H1 (cell line): ENCODE results near the gene PRKAG1.

Source experiments
- ASH2L ChIP-seq: fragments of 200-600, 300-600 bp; sonication (generic); IDR thresholded peaks from one replicate; pipeline ENCODE4 v1.7.1; 2017; ENCODE audit warnings: low read length
- BACH1 ChIP-seq: IDR thresholded peaks from 2 replicates; pipeline ENCODE4 v1.6.1; 2012; ENCODE audit warnings: low read length, improper control_type of control experiment
- CREB1 ChIP-seq: IDR thresholded peaks from 2 replicates; pipeline ENCODE4 v1.6.1; 2012; ENCODE audit warnings: inconsistent platforms
- EP300 ChIP-seq, 2 experiments: IDR thresholded peaks; 1 replicate in 1 of 2; 2 replicates in 1 of 2; pipeline ENCODE4 v1.6.1; 2011 to 2012; ENCODE audit warnings: low read depth in 2 of 2, low read length in 2 of 2, mild to moderate bottlenecking in 2 of 2, borderline replicate concordance in 1 of 2, inconsistent platforms in 1 of 2, moderate library complexity in 1 of 2
- EZH2 ChIP-seq: fragments of 200-600 bp; sonication (generic); IDR thresholded peaks from 2 replicates; pipeline ENCODE4 v1.7.1; 2012; ENCODE audit warnings: low read depth, mild to moderate bottlenecking, moderate library complexity, low read length, inconsistent platforms; ENCODE audit not compliant: severe bottlenecking
- GABPA ChIP-seq: IDR thresholded peaks from 2 replicates; pipeline ENCODE4 v1.6.1; 2011; ENCODE audit warnings: mild to moderate bottlenecking, low read length, moderate library complexity, borderline replicate concordance; ENCODE audit not compliant: insufficient read depth
- GTF2F1 ChIP-seq: IDR thresholded peaks from 2 replicates; pipeline ENCODE4 v1.6.1; 2012; ENCODE audit warnings: low read depth, low read length, improper control_type of control experiment, borderline replicate concordance
- MAFK ChIP-seq: IDR thresholded peaks from 2 replicates; pipeline ENCODE4 v1.6.1; 2012; ENCODE audit warnings: low read depth, mild to moderate bottlenecking, improper control_type of control experiment, low read length
- NANOG ChIP-seq: IDR thresholded peaks from 2 replicates; pipeline ENCODE4 v1.6.1; 2011; ENCODE audit warnings: low read length, low read depth, mild to moderate bottlenecking, inconsistent platforms; ENCODE audit not compliant: insufficient read depth, poor library complexity, severe bottlenecking
- POLR2A ChIP-seq, 2 experiments: IDR thresholded peaks; 1 replicate in 1 of 2; 2 replicates in 1 of 2; pipeline ENCODE4 v1.6.1; 2011; ENCODE audit warnings: low read depth in 2 of 2, low read length in 2 of 2, mild to moderate bottlenecking in 2 of 2; ENCODE audit errors: control extremely low read depth in 1 of 2
- POLR2AphosphoS5 ChIP-seq: IDR thresholded peaks from 2 replicates; pipeline ENCODE4 v1.6.1; 2011; ENCODE audit warnings: low read depth, low read length
- TAF1 ChIP-seq: IDR thresholded peaks from 2 replicates; pipeline ENCODE4 v1.6.1; 2011; ENCODE audit warnings: mild to moderate bottlenecking, low read depth, low read length
- YY1 ChIP-seq: IDR thresholded peaks from 2 replicates; pipeline ENCODE4 v1.6.1; 2011; ENCODE audit warnings: low read depth, mild to moderate bottlenecking, low read length
- TF ChIP-seq, protein P1 (sequence below), 3 experiments: IDR thresholded peaks; 1 replicate in 2 of 3; 2 replicates in 1 of 3; pipeline versions ENCODE4 v1.5.1 to v1.6.1; 2011; ENCODE audit warnings: low read length in 3 of 3, mild to moderate bottlenecking in 3 of 3, inconsistent platforms in 2 of 3, low read depth in 1 of 3, moderate library complexity in 1 of 3; ENCODE audit not compliant: insufficient read depth in 1 of 3; ENCODE audit errors: control extremely low read depth in 1 of 3

DNA sequence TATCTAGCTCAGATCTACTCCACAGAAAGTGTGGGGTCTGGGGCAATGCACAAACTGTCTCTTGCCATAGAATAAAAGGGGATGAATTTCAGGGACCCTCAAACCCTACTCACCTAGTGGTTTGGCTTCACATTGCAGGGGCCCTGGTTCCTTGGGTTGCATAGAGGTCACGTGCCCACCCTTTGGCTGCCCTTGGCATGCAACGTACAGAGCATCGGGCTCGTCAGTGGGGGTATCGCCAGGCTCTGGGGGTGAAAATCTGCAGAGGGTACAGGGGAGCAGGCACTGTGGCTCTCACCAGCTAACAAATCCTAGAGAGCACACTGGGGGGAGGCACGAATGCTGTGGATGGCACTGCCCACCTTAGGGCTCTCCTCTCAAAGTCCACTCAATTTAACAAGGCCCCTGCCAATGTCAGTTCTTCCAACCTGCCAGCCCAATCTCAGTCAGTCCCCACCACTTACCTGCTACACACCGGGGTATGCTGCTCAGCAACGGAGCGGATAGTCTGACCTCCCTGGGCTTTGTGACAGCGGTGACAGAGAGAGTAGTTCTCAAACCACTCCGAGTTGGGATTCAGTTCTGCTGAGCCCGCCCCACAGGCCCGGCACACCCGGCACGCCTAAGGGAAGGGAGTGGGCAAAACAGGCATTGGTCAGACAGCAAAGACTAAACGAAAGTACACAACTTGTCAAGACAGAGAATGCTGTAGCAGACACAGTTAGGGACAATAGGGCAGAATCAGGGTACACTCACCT, 34.1 kb upstream of the PRKAG1 start:
- TF ChIP-seq GTF2F1 (no peak), EZH2 (no peak), ASH2L (no peak), POLR2AphosphoS5 (no peak), BACH1 (no peak), YY1 (no peak), EP300 (IDR thresholded peaks at IDR 0.05; ENCODE audit: borderline replicate concordance in 1 of 2, low read depth in 2 of 2, low read length in 2 of 2) (no peak), NANOG (no peak), GABPA (no peak), CREB1 (no peak), POLR2A (IDR thresholded peaks at IDR 0.05; ENCODE audit: control extremely low read depth in 1 of 2, low read depth in 2 of 2, low read length in 2 of 2) (no peak), MAFK (no peak), TAF1 (no peak)
- TF ChIP-seq, protein P1, sequence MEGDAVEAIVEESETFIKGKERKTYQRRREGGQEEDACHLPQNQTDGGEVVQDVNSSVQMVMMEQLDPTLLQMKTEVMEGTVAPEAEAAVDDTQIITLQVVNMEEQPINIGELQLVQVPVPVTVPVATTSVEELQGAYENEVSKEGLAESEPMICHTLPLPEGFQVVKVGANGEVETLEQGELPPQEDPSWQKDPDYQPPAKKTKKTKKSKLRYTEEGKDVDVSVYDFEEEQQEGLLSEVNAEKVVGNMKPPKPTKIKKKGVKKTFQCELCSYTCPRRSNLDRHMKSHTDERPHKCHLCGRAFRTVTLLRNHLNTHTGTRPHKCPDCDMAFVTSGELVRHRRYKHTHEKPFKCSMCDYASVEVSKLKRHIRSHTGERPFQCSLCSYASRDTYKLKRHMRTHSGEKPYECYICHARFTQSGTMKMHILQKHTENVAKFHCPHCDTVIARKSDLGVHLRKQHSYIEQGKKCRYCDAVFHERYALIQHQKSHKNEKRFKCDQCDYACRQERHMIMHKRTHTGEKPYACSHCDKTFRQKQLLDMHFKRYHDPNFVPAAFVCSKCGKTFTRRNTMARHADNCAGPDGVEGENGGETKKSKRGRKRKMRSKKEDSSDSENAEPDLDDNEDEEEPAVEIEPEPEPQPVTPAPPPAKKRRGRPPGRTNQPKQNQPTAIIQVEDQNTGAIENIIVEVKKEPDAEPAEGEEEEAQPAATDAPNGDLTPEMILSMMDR (IDR thresholded peaks at IDR 0.05; ENCODE audit: control extremely low read depth in 1 of 3, insufficient read depth in 1 of 3, low read depth in 1 of 3, low read length in 3 of 3), result no peak
